Activated CD4-positive, alpha-beta T cell treated with anti-CD3 and anti-CD28 coated beads, Interleukin-2, amount 50 U/mL, for 1 hour (primary cell): ENCODE measurements around the gene ATP6V0B.
A peak's percentile ranks its signal among the peaks of the same experiment; 100 is the strongest.

Experiments
- DNase-seq: peaks from one replicate; pipeline ENCODE4 v3.0.0-alpha.2; 2020

ATP6V0B gene

GRCh38 chr1:43969746-43970466, 4.9 kb upstream of the ATP6V0B start, which contains the start of gene DPH2:
Gene DPH2, plus strand, starts transcription at chr1:43970010. Its CDS starts 166 bp downstream, at chr1:43970176.
- peak; percentile 95 for DNase-seq

GRCh38 chr1:43970502-43970901, 4.3 kb upstream of the ATP6V0B start:
- no peak for DNase-seq

- no peak for DNase-seq
Observed at GRCh38 chr1:43970911-43971310, 3.8 kb upstream of the ATP6V0B start.

- no peak for DNase-seq
Observed at GRCh38 chr1:43971336-43971980, 3.3 kb upstream of the ATP6V0B start.

- no peak for DNase-seq
Observed at GRCh38 chr1:43973981-43974442, 748 bp upstream of the ATP6V0B start.

GRCh38 chr1:43975249-43975961, 645 bp downstream of the ATP6V0B start:
- peak; percentile 27 for DNase-seq

GRCh38 chr1:43976045-43976444, 1.3 kb downstream of the ATP6V0B start:
- DNase-seq: no peak

GRCh38 chr1:43976890-43977289, 2.1 kb downstream of the ATP6V0B start:
- no peak for DNase-seq

- no peak for DNase-seq
Observed at GRCh38 chr1:43977376-43978263, 2.9 kb downstream of the ATP6V0B start.

GRCh38 chr1:43978264-43978550, 3.4 kb downstream of the ATP6V0B start:
- DNase-seq: no peak

GRCh38 chr1:43978551-43979260, 3.9 kb downstream of the ATP6V0B start, which contains the start of gene B4GALT2:
Gene B4GALT2, plus strand, starts transcription at chr1:43979210. Its CDS starts 1,951 bp downstream, at chr1:43981161.
- peak; percentile 22 for DNase-seq

GRCh38 chr1:43979261-43979527, 4.4 kb downstream of the ATP6V0B start:
- DNase-seq: no peak

- no peak for DNase-seq
Observed at GRCh38 chr1:43979528-43980254, 4.9 kb downstream of the ATP6V0B start.

GRCh38 chr1:43980255-43981134, 5.7 kb downstream of the ATP6V0B start:
- no peak for DNase-seq

GRCh38 chr1:43981135-43981491, 6.4 kb downstream of the ATP6V0B start:
- no peak for DNase-seq

- no peak for DNase-seq
Observed at GRCh38 chr1:43981636-43982035, 6.9 kb downstream of the ATP6V0B start.

- no peak for DNase-seq
Observed at GRCh38 chr1:43982241-43982640, 7.5 kb downstream of the ATP6V0B start.

GRCh38 chr1:43982808-43983207, 8.0 kb downstream of the ATP6V0B start:
- no peak for DNase-seq

- no peak for DNase-seq
Observed at GRCh38 chr1:43983253-43983899, 8.6 kb downstream of the ATP6V0B start.

- no peak for DNase-seq
Observed at GRCh38 chr1:43984855-43985254, 10.1 kb downstream of the ATP6V0B start.
